H1 (cell line): Measurements from ENCODE around the gene MRPL41. TPM values are rescaled to one million over a fixed set of nuclear protein-coding genes. Genes with fewer than 3 reads are reported as not detected.

Experiments
- CTCF ChIA-PET: fragments of 300-600 bp; sonication (Branson Sonifier 250); formaldehyde crosslinking; loops from one replicate; lab custom pipeline; 2021; ENCODE audit not compliant: partially characterized antibody; lab: Charles Lee
- POLR2A ChIA-PET: fragments of 300-600 bp; sonication (Branson Sonifier 250); formaldehyde crosslinking; loops from one replicate; lab custom pipeline; 2021; ENCODE audit warnings: inconsistent platforms; ENCODE audit not compliant: partially characterized antibody; lab: Charles Lee
- DNase-seq, 2 experiments: peaks; one replicate each; pipeline versions ENCODE4 v3.0.0 to v3.0.0-alpha.2; 2010 to 2022; ENCODE audit warnings: low spot score in 2 of 2, low read depth in 1 of 2, mixed read lengths in 1 of 2
- FAIRE-seq: peaks from 2 replicates; lab custom pipeline; 2011; peaks lifted over from hg19 to GRCh38; lab: Jason Lieb, UNC
- H2AFZ ChIP-seq: 2 replicates; pipeline ENCODE4 v1.8.1; 2012; ENCODE audit warnings: low read length, inconsistent platforms
- H2AK5ac ChIP-seq: 2 replicates; pipeline ENCODE4 v1.6.1; 2013; ENCODE audit warnings: low read depth, low read length
- H2BK120ac ChIP-seq: replicated peaks from 2 replicates; pipeline ENCODE3; 2013; ENCODE audit warnings: low read depth, low read length, inconsistent platforms
- H2BK12ac ChIP-seq: 2 replicates; pipeline ENCODE4 v1.6.1; 2013; ENCODE audit warnings: low read depth, low read length
- H2BK15ac ChIP-seq: 2 replicates; pipeline ENCODE4 v1.6.1; 2013; ENCODE audit warnings: low read length
- H2BK20ac ChIP-seq: 2 replicates; pipeline ENCODE4 v1.6.1; 2013; ENCODE audit warnings: low read length
- H2BK5ac ChIP-seq: 2 replicates; pipeline ENCODE4 v1.6.1; 2013; ENCODE audit warnings: low read depth, low read length
- H3K14ac ChIP-seq: 2 replicates; pipeline ENCODE4 v1.6.1; 2013; ENCODE audit warnings: inconsistent platforms; ENCODE audit not compliant: insufficient read length
- H3K18ac ChIP-seq: 2 replicates; pipeline ENCODE4 v1.6.1; 2013; ENCODE audit warnings: low read length; ENCODE audit errors: extremely low read depth
- H3K23ac ChIP-seq: 2 replicates; pipeline ENCODE4 v1.6.1; 2013; ENCODE audit warnings: inconsistent platforms; ENCODE audit not compliant: insufficient read length
- H3K23me2 ChIP-seq: 2 replicates; pipeline ENCODE4 v1.6.1; 2013; ENCODE audit warnings: low read depth, low read length
- H3K27ac ChIP-seq: 2 replicates; pipeline ENCODE4 v1.6.1; 2011; ENCODE audit warnings: low read depth, low read length, inconsistent platforms
- H3K27me3 ChIP-seq, 4 experiments: replicated peaks in 1 of 4; 1 replicate in 1 of 4; 2 replicates in 3 of 4; pipeline versions ENCODE4 v1.6.1 to v1.8.1; 2011 to 2013; ENCODE audit warnings: low read length in 3 of 4, mild to moderate bottlenecking in 3 of 4, inconsistent platforms in 2 of 4, mixed read lengths in 2 of 4, moderate library complexity in 1 of 4; ENCODE audit not compliant: control insufficient read depth in 3 of 4, insufficient read depth in 3 of 4; ENCODE audit errors: extremely low read depth in 1 of 4
- H3K36me3 ChIP-seq, 4 experiments: 2 replicates each; pipeline versions ENCODE4 v1.6.1 to v1.8.1; 2011 to 2013; ENCODE audit warnings: mild to moderate bottlenecking in 4 of 4, low read length in 3 of 4, moderate library complexity in 2 of 4, control low read depth in 1 of 4, inconsistent platforms in 1 of 4; ENCODE audit not compliant: insufficient read depth in 4 of 4, control insufficient read depth in 2 of 4
- H3K4ac ChIP-seq: replicated peaks from 2 replicates; pipeline ENCODE3; 2013; ENCODE audit warnings: low read length, low read depth, mixed read lengths, inconsistent platforms; ENCODE audit not compliant: insufficient read length
- H3K4me1 ChIP-seq, 4 experiments: replicated peaks in 1 of 4; 1 replicate in 1 of 4; 2 replicates in 3 of 4; pipeline versions ENCODE4 v1.6.1 to v1.8.1; 2011 to 2013; ENCODE audit warnings: low read length in 3 of 4, inconsistent platforms in 2 of 4, mixed read lengths in 1 of 4; ENCODE audit not compliant: insufficient read depth in 4 of 4, control insufficient read depth in 3 of 4
- H3K4me2 ChIP-seq, 2 experiments: 2 replicates each; pipeline versions ENCODE4 v1.6.1 to v1.8.1; 2011 to 2013; ENCODE audit warnings: low read depth in 2 of 2, low read length in 2 of 2, control low read depth in 1 of 2, inconsistent platforms in 1 of 2, mild to moderate bottlenecking in 1 of 2; ENCODE audit not compliant: insufficient read depth in 1 of 2
- H3K4me3 ChIP-seq, 4 experiments: fragments of 200-600, 300-600 bp in 1 of 4; sonication (generic), shearing (Covaris generic), sonication (Bioruptor Twin) in 1 of 4; 2 replicates each; pipeline versions ENCODE4 v1.5.1 to v1.8.1; 2011 to 2016; ENCODE audit warnings: low read length in 4 of 4, low read depth in 3 of 4, control low read depth in 2 of 4, inconsistent platforms in 2 of 4, mild to moderate bottlenecking in 2 of 4, mixed read lengths in 1 of 4, moderate library complexity in 1 of 4; ENCODE audit not compliant: insufficient read depth in 2 of 4; ENCODE audit errors: extremely low read depth in 1 of 4
- H3K56ac ChIP-seq: replicated peaks from 2 replicates; pipeline ENCODE3; 2013; ENCODE audit warnings: low read depth, mild to moderate bottlenecking, mixed read lengths, low read length, inconsistent platforms; ENCODE audit not compliant: insufficient read length
- H3K79me1 ChIP-seq: 2 replicates; pipeline ENCODE4 v1.6.1; 2013; ENCODE audit warnings: low read depth, low read length, control low read depth
- H3K79me2 ChIP-seq, 2 experiments: 2 replicates each; pipeline versions ENCODE4 v1.6.1 to v1.8.1; 2012 to 2013; ENCODE audit warnings: low read length in 2 of 2, mild to moderate bottlenecking in 2 of 2, inconsistent platforms in 1 of 2; ENCODE audit not compliant: insufficient read depth in 2 of 2, control insufficient read depth in 1 of 2
- H3K9ac ChIP-seq, 4 experiments: replicated peaks in 1 of 4; 1 replicate in 1 of 4; 2 replicates in 3 of 4; pipeline versions ENCODE4 v1.6.1 to v1.8.1; 2011 to 2013; ENCODE audit warnings: low read depth in 3 of 4, low read length in 3 of 4, control low read depth in 2 of 4, mild to moderate bottlenecking in 2 of 4, moderate library complexity in 2 of 4, inconsistent platforms in 1 of 4; ENCODE audit errors: extremely low read depth in 1 of 4
- H3K9me3 ChIP-seq, 2 experiments: 2 replicates each; pipeline versions ENCODE4 v1.6.1 to v1.8.1; 2012 to 2013; ENCODE audit warnings: mild to moderate bottlenecking in 2 of 2, moderate library complexity in 2 of 2, control low read depth in 1 of 2, inconsistent platforms in 1 of 2, low read depth in 1 of 2, low read length in 1 of 2, mixed read lengths in 1 of 2; ENCODE audit not compliant: insufficient read depth in 2 of 2
- H4K20me1 ChIP-seq, 2 experiments: replicated peaks in 1 of 2; 2 replicates each; pipeline versions ENCODE3 to v1.8.1; 2011 to 2013; ENCODE audit warnings: inconsistent platforms in 2 of 2, low read length in 2 of 2, mild to moderate bottlenecking in 1 of 2; ENCODE audit not compliant: insufficient read depth in 2 of 2, control insufficient read depth in 1 of 2
- H4K5ac ChIP-seq: 2 replicates; pipeline ENCODE4 v1.6.1; 2013; ENCODE audit warnings: low read length, low read depth, mixed read lengths, inconsistent platforms; ENCODE audit not compliant: insufficient read length
- H4K8ac ChIP-seq: 2 replicates; pipeline ENCODE4 v1.8.0; 2013; ENCODE audit warnings: mild to moderate bottlenecking, moderate library complexity, low read length, inconsistent platforms; ENCODE audit not compliant: insufficient read depth; ENCODE audit errors: extremely low read depth
- H4K91ac ChIP-seq: replicated peaks from 2 replicates; pipeline ENCODE3; 2013; ENCODE audit warnings: low read length, mixed read lengths, inconsistent platforms; ENCODE audit not compliant: insufficient read length
- BACH1 ChIP-seq: IDR thresholded peaks from 2 replicates; pipeline ENCODE4 v1.6.1; 2012; ENCODE audit warnings: low read length, improper control_type of control experiment
- BCL11A ChIP-seq, 2 experiments: IDR thresholded peaks; one replicate each; pipeline ENCODE4 v1.6.1; 2011; ENCODE audit warnings: low read depth in 2 of 2, low read length in 2 of 2, mild to moderate bottlenecking in 2 of 2
- CEBPB ChIP-seq: IDR thresholded peaks from 2 replicates; pipeline ENCODE4 v1.6.1; 2012; ENCODE audit warnings: low read depth, low read length
- CHD1 ChIP-seq: IDR thresholded peaks from 2 replicates; pipeline ENCODE4 v1.6.1; 2012; ENCODE audit warnings: low read depth, low read length, improper control_type of control experiment
- GABPA ChIP-seq: IDR thresholded peaks from 2 replicates; pipeline ENCODE4 v1.6.1; 2011; ENCODE audit warnings: mild to moderate bottlenecking, low read length, moderate library complexity, borderline replicate concordance; ENCODE audit not compliant: insufficient read depth
- JUN ChIP-seq: IDR thresholded peaks from 2 replicates; pipeline ENCODE4 v1.6.1; 2011; ENCODE audit warnings: low read depth, mild to moderate bottlenecking, improper control_type of control experiment, low read length
- MAFK ChIP-seq: IDR thresholded peaks from 2 replicates; pipeline ENCODE4 v1.6.1; 2012; ENCODE audit warnings: low read depth, mild to moderate bottlenecking, improper control_type of control experiment, low read length
- NRF1 ChIP-seq: IDR thresholded peaks from 2 replicates; pipeline ENCODE4 v1.6.1; 2011; ENCODE audit warnings: mild to moderate bottlenecking, low read depth, low read length, improper control_type of control experiment
- POLR2A ChIP-seq, 2 experiments: IDR thresholded peaks; 1 replicate in 1 of 2; 2 replicates in 1 of 2; pipeline ENCODE4 v1.6.1; 2011; ENCODE audit warnings: low read depth in 2 of 2, low read length in 2 of 2, mild to moderate bottlenecking in 2 of 2; ENCODE audit errors: control extremely low read depth in 1 of 2
- RAD21 ChIP-seq, 2 experiments: IDR thresholded peaks in 1 of 2; conservative IDR thresholded peaks in 1 of 2; 2 replicates each; pipeline ENCODE4 v1.6.1; 2011; ENCODE audit warnings: low read depth in 2 of 2, low read length in 2 of 2, improper control_type of control experiment in 1 of 2, inconsistent platforms in 1 of 2, mild to moderate bottlenecking in 1 of 2, moderate library complexity in 1 of 2
- RBBP5 ChIP-seq: IDR thresholded peaks from 2 replicates; pipeline ENCODE4 v1.7.1; 2012; ENCODE audit warnings: low read depth, mild to moderate bottlenecking, inconsistent platforms, low read length, moderate library complexity, borderline replicate concordance
- SP2 ChIP-seq: IDR thresholded peaks from 2 replicates; pipeline ENCODE4 v1.6.1; 2012; ENCODE audit warnings: mild to moderate bottlenecking, low read length, inconsistent platforms
- SRF ChIP-seq: IDR thresholded peaks from 2 replicates; pipeline ENCODE4 v1.6.1; 2011; ENCODE audit warnings: mild to moderate bottlenecking, low read depth, low read length, moderate library complexity
- TAF1 ChIP-seq: IDR thresholded peaks from 2 replicates; pipeline ENCODE4 v1.6.1; 2011; ENCODE audit warnings: mild to moderate bottlenecking, low read depth, low read length
- TAF7 ChIP-seq: optimal IDR thresholded peaks from 2 replicates; pipeline ENCODE3; 2011; ENCODE audit warnings: low read depth, mild to moderate bottlenecking, inconsistent platforms, low read length, moderate library complexity, borderline replicate concordance
- TCF12 ChIP-seq: IDR thresholded peaks from 2 replicates; pipeline ENCODE4 v1.6.1; 2011; ENCODE audit warnings: low read depth, mild to moderate bottlenecking, low read length
- WGBS, 2 experiments: shearing (Covaris generic) in 1 of 2; methylation state at CpG; one replicate each; pipeline versions ENCODE4 v1.1.6 to v1.1.7; 2013 to 2015; ENCODE audit warnings: low lambda C conversion rate in 2 of 2, mixed read lengths in 2 of 2, inconsistent platforms in 1 of 2, low coverage in 1 of 2, missing lambda C conversion rate in 1 of 2; ENCODE audit not compliant: insufficient replicate concordance in 2 of 2, insufficient coverage in 1 of 2, insufficient read length in 1 of 2; ENCODE audit errors: extremely low coverage in 1 of 2, missing lambda C conversion rate in 1 of 2; 5-methylcytosine and 5-hydroxymethylcytosine counted together
- polyA plus RNA-seq, 7 experiments: library from polyadenylated mRNA; depleted of rRNA in 3 of 7; stranded (reverse) in 5 of 7; unstranded in 2 of 7; fragments of >200 nt in 5 of 7; fragments of 200-250 nt in 2 of 7; gene quantifications; 1 replicate in 5 of 7; 2 replicates in 1 of 7; 4 replicates in 1 of 7; pipeline versions ENCODE4 v1.2.1 to v1.2.3, GENCODE V29; 2011 to 2013; ENCODE audit warnings: missing spikeins in 2 of 7, mixed read lengths in 2 of 7
- total RNA-seq: library from RNA; stranded (reverse); fragmentation: NEBNext Ultra II Directional; extraction: Animal tissue kit (Norgen Biotek cat#: 25700); gene quantifications from 2 replicates; pipeline ENCODE4 v1.2.1, GENCODE V29; 2021

Gene MRPL41
- total and polyA plus RNA-seq, 2 of the 8 experiments (the other 6 are each of a cell fraction or from before 2014, with no cell fraction given) = 47.2 to 58.1 TPM

DNA sequence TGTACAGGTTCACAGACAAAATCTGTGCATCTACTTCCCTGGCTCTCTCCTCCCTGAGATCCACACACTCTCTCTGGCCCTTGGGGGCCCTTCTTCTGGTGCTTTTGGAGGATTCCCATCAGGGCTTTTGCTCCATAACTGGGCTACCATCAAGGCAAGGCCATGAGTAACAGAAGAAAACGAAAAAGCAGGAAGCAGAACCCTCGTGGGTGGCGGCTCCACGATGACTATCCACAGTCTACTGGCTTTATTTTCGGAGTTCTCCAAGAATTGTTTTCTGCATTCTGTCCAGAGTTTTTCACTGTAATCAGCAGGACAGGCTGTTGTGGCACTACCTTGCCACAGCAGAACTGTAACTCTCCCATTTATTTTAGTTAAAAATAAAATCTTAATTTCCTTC, 21.3 kb upstream of the MRPL41 start:
- H3K4me2 ChIP-seq = no peak overlapping the region
- no peaks in the 10 kb centered on the region for H3K23me2 ChIP-seq
- no peak overlapping the region for H3K18ac ChIP-seq
- H2BK5ac ChIP-seq = no peak overlapping the region
- H3K79me1 ChIP-seq = no peaks in the 10 kb centered on the region
- H4K20me1 ChIP-seq = no peaks in the 10 kb centered on the region
- no peak overlapping the region for H3K14ac ChIP-seq
- H2BK15ac ChIP-seq = no peak overlapping the region
- H2BK20ac ChIP-seq = no peak overlapping the region
- H4K5ac ChIP-seq = no peak overlapping the region
- no peaks in the 10 kb centered on the region; a peak in 2 of 7 replicates for H3K4me1 ChIP-seq
- no peak overlapping the region for H3K4ac ChIP-seq
- H2BK12ac ChIP-seq = no peak overlapping the region
- H2AFZ ChIP-seq = no peak overlapping the region
- H2BK120ac ChIP-seq = no peak overlapping the region
- H4K91ac ChIP-seq = no peak overlapping the region
- H3K27ac ChIP-seq = no peak overlapping the region
- CTCF ChIA-PET = interaction anchor here (0.7 to 1.2 kb wide), 2 partner anchors 9 to 243 kb away, joined by 3 to 4 read pairs; no protein-coding TSS in a partner anchor
- H3K23ac ChIP-seq = no peak overlapping the region
- POLR2A ChIA-PET = no interaction called here
- H3K9ac ChIP-seq = no peak overlapping the region
- 0 out of 4 replicates have a peak, but pooled peaks cover 0 to 2% of the 10 kb centered on the region in 2 experiments for H3K9me3 ChIP-seq
- no peak overlapping the region for H2AK5ac ChIP-seq
- no peak overlapping the region for H4K8ac ChIP-seq
- WGBS, 2 experiments = 83% methylated on average over 5 of the region's 5 CpGs; no CpG with 5 or more reads in 1 of the 2 experiments
- H3K4me3 ChIP-seq = no peak overlapping the region
- no peak overlapping the region for H3K56ac ChIP-seq
- no peaks in the 10 kb centered on the region for H3K79me2 ChIP-seq
- no peaks in the 10 kb centered on the region for H3K36me3 ChIP-seq
- FAIRE-seq (no peak), DNase-seq (no peak)
- H3K27me3 ChIP-seq = no peaks in the 10 kb centered on the region
- TF ChIP-seq RAD21 (IDR thresholded peaks at IDR 0.05 in 1 of 2, conservative IDR thresholded peaks at IDR 0.05 in 1 of 2; ENCODE audit: low read depth in 2 of 2, low read length in 2 of 2) (no peak), POLR2A (IDR thresholded peaks at IDR 0.05; ENCODE audit: control extremely low read depth in 1 of 2, low read depth in 2 of 2, low read length in 2 of 2) (no peak), SP2 (no peak), CHD1 (no peak), NRF1 (no peak), JUN (no peak), SRF (no peak), TAF1 (no peak), TAF7 (no peak), GABPA (no peak), RBBP5 (no peak), BCL11A (IDR thresholded peaks at IDR 0.05; ENCODE audit: low read depth in 2 of 2, low read length in 2 of 2) (no peak), BACH1 (no peak), CEBPB (no peak), TCF12 (no peak), MAFK (no peak)
